A673 (cell line): Measurements from ENCODE around the gene GPATCH2L. TPM values are rescaled to one million over a fixed set of nuclear protein-coding genes. Genes with fewer than 3 reads are reported as not detected.

Experiments
- BruUV-seq: library from RNA; stranded (reverse); fragments of 400-500 nt; replicated peaks from 2 replicates; lab custom pipeline; 2021; lab: Mats Ljungman, UMichigan
- CTCF ChIA-PET: fragments of 300-600 bp; sonication (Branson Sonifier 250); formaldehyde crosslinking; loops from one replicate; lab custom pipeline; 2022; ENCODE audit warnings: antibody characterized with exemption; lab: Charles Lee
- POLR2A ChIA-PET: fragments of 300-600 bp; sonication (Branson Sonifier 250); formaldehyde crosslinking; loops from one replicate; lab custom pipeline; 2022; ENCODE audit warnings: antibody characterized with exemption; ENCODE audit not compliant: low non-redundant PET; lab: Charles Lee
- DNase-seq: peaks from one replicate; pipeline ENCODE4 v3.0.0-alpha.2; 2015; ENCODE audit warnings: low spot score
- H3K27ac ChIP-seq: fragments of 200-600 bp; sonication (generic); 2 replicates; pipeline ENCODE4 v1.5.1; 2016; ENCODE audit warnings: mixed run types, low read depth, mild to moderate bottlenecking, mixed read lengths, antibody characterized with exemption, low read length; ENCODE audit not compliant: poor library complexity, severe bottlenecking
- H3K27me3 ChIP-seq: fragments of 200-600 bp; sonication (generic); replicated peaks from 2 replicates; pipeline ENCODE4 v1.6.1; 2017; ENCODE audit warnings: mixed run types, low read depth, mild to moderate bottlenecking, mixed read lengths, antibody characterized with exemption, low read length; ENCODE audit not compliant: insufficient read depth, poor library complexity
- H3K36me3 ChIP-seq: fragments of 200-600 bp; sonication (generic); 2 replicates; pipeline ENCODE4 v1.6.1; 2016; ENCODE audit warnings: mixed run types, mild to moderate bottlenecking, mixed read lengths, antibody characterized with exemption, low read length; ENCODE audit not compliant: insufficient read depth, poor library complexity, severe bottlenecking
- H3K4me1 ChIP-seq: fragments of 200-600 bp; sonication (generic); 2 replicates; pipeline ENCODE4 v1.6.1; 2017; ENCODE audit warnings: mixed run types, mild to moderate bottlenecking, mixed read lengths, antibody characterized with exemption, low read length; ENCODE audit not compliant: insufficient read depth, poor library complexity, severe bottlenecking
- H3K4me3 ChIP-seq: fragments of 200-600 bp; sonication (generic); 2 replicates; pipeline ENCODE4 v1.5.1; 2016; ENCODE audit warnings: low read depth, mixed run types, mild to moderate bottlenecking, mixed read lengths, low read length; ENCODE audit not compliant: poor library complexity, severe bottlenecking
- H3K9me3 ChIP-seq: fragments of 200-600 bp; sonication (generic); 2 replicates; pipeline ENCODE4 v1.6.1; 2016; ENCODE audit warnings: mixed run types, low read depth, mild to moderate bottlenecking, mixed read lengths, antibody characterized with exemption, low read length; ENCODE audit not compliant: poor library complexity, severe bottlenecking
- EZH2 ChIP-seq: fragments of 200-600 bp; sonication (generic); IDR thresholded peaks from 2 replicates; pipeline ENCODE4 v1.6.1; 2017; ENCODE audit warnings: borderline replicate concordance, low read depth, mild to moderate bottlenecking, mixed read lengths, antibody characterized with exemption, low read length; ENCODE audit not compliant: poor library complexity, severe bottlenecking
- intact Hi-C: fragments of 100-400 bp; cut with micrococcal nuclease; formaldehyde crosslinking; loops from one replicate; pipeline ENCODE4 v1.10.0; 2022; ENCODE audit not compliant: unreplicated experiment
- total RNA-seq: library from RNA; stranded (reverse); gene quantifications from 2 replicates; pipeline ENCODE4 v1.2.3, GENCODE V29; 2021
- TF ChIP-seq, protein P1 (sequence below): fragments of 300-800, 200-600 bp; sonication (generic); conservative IDR thresholded peaks from 2 replicates; pipeline ENCODE4 v1.5.1; 2017; ENCODE audit warnings: low read depth, mild to moderate bottlenecking, antibody characterized with exemption, low read length, moderate library complexity, mixed read lengths

The GPATCH2L gene
- total RNA-seq, 1 experiment from 2014 or later: 60.3 TPM

DNA sequence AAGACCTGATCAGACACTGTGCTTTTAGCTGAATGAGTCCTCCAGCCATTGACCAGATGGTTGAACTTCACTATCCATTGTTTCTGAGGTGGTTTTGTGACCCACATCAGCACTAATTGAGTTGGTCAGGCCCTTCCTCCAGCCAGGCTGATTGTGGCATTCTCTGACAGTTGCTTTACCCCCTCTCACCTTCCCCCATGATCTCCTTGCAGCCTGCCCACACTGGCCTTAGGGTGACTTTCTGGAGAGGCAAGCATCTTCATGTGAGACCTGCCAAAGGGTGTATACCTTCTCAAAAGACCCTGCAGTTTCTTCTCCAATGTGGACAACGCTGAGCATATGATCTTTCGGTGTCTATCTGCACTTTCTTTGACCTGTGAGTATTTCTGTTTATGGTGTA lies 83.9 kb downstream of the GPATCH2L start:
- no TSS peak for BruUV-seq
- Histone ChIP-seq H3K9me3 (no peaks in the 10 kb centered on the region), H3K4me1 (no peaks in the 10 kb centered on the region), H3K36me3 (no peaks in the 10 kb centered on the region), H3K27me3 (no peaks in the 10 kb centered on the region), H3K27ac (no peak overlapping the region), H3K4me3 (no peak overlapping the region)
- TF ChIP-seq, protein P1, sequence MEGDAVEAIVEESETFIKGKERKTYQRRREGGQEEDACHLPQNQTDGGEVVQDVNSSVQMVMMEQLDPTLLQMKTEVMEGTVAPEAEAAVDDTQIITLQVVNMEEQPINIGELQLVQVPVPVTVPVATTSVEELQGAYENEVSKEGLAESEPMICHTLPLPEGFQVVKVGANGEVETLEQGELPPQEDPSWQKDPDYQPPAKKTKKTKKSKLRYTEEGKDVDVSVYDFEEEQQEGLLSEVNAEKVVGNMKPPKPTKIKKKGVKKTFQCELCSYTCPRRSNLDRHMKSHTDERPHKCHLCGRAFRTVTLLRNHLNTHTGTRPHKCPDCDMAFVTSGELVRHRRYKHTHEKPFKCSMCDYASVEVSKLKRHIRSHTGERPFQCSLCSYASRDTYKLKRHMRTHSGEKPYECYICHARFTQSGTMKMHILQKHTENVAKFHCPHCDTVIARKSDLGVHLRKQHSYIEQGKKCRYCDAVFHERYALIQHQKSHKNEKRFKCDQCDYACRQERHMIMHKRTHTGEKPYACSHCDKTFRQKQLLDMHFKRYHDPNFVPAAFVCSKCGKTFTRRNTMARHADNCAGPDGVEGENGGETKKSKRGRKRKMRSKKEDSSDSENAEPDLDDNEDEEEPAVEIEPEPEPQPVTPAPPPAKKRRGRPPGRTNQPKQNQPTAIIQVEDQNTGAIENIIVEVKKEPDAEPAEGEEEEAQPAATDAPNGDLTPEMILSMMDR: no peak
- no peak for TF ChIP-seq EZH2
- DNase-seq: no peak
- CTCF ChIA-PET: no interaction called here
- POLR2A ChIA-PET: no interaction called here
- intact Hi-C loops: no loop called here

DNA sequence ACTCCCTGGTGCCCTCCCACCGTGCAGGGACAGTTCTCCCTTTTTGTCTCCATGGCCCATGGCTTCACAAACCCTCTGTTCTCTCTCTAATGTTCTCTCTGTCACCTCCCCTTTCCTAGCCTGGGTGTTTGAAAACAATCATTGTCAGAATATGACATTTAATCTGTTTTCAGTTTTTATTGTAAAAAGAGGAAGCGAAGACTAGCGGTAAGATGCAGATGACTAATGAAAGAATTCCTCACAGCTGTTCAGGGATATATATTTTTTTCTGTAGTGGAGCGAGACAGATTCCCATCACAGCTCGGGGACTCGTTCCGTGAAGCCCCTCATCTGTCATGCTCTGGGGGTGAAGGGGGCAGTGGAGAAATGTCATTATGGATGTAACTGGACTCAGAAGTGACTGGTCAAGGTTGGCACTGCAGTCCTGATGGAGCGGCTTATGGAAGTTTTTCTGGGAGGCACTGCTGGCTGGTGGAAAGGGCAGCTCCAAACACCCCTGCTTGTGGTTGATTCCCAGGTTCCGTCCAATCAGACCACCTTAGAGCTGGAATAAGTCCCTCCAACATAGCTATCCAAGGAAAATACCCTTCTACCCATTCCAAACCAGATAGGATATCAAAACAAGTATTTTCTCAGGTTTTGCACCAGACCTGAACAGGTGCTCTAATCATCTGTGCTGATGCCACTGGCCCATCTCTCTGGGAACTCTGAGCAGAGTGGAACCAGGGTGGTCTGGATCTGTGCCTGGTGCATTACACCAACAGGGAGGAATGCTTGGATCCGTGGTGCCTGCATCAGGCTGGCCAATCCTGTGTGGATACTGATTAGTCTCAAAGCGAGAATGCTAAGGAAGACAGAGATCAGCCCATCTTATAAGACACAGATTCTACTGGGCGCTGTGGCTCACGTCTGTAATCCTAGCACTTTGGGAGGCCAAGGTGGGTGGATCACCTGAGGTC lies 84.7 kb downstream of the GPATCH2L start:
- H3K4me1 ChIP-seq: no peaks in the 10 kb centered on the region
- POLR2A ChIA-PET: interaction anchor here (0.6 kb wide), 1 partner anchor 524 kb away, joined by 3 read pairs; no protein-coding TSS in a partner anchor
- TF ChIP-seq, protein P1: no peak
- no peak for TF ChIP-seq EZH2
- intact Hi-C loops: no loop called here
- H3K9me3 ChIP-seq: no peaks in the 10 kb centered on the region
- no peak overlapping the region for H3K4me3 ChIP-seq
- no peaks in the 10 kb centered on the region for H3K27me3 ChIP-seq
- CTCF ChIA-PET: no interaction called here
- no peak for DNase-seq
- BruUV-seq: no TSS peak
- no peaks in the 10 kb centered on the region for H3K36me3 ChIP-seq
- H3K27ac ChIP-seq: no peak overlapping the region

DNA sequence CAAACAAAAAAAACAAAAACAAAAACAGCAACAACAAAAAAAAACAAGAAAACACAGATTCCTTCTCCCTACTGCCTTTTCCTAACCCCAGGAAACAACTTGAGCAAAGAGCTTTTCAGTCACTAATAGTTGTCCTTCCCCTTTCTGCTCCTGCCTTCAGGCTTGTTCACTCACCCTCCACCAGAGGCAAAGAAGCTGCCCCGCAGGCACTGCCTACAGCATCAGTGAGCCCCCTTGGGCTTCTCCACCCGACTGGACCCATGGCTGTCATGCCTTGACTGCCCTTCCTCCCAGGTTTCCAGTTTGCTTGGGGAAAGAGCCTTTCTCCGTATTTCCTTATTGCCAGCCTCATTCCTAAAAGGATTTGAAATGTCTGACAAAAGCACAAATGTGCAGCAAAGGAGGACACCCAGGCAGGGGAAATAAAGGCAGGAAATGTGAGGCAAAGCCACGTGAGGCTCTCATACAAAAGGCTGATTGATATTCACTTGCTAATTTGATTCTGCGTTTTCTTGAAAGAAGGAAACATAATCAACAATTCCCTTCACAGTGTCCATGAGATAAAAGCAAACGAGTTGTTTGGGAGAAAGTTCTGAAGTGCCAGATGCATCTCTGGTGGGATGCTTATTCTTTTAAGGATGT lies 85.7 kb downstream of the GPATCH2L start:
- BruUV-seq: no TSS peak
- POLR2A ChIA-PET: no interaction called here
- no peaks in the 10 kb centered on the region for H3K4me1 ChIP-seq
- H3K9me3 ChIP-seq: no peaks in the 10 kb centered on the region
- DNase-seq: no peak
- intact Hi-C loops: no loop called here
- H3K27me3 ChIP-seq: no peaks in the 10 kb centered on the region
- H3K4me3 ChIP-seq: no peak overlapping the region
- H3K27ac ChIP-seq: no peak overlapping the region
- no peaks in the 10 kb centered on the region for H3K36me3 ChIP-seq
- no peak for TF ChIP-seq EZH2
- TF ChIP-seq, protein P1: no peak
- CTCF ChIA-PET: no interaction called here
